ENCODE data around the gene WFIKKN1. TPM values are rescaled to one million over a fixed set of nuclear protein-coding genes. Genes with fewer than 3 reads are reported as not detected.

WFIKKN1 gene
- total and polyA plus RNA-seq, 2 experiments from 2014 or later = 3.5 to 6.8 TPM

GRCh38 chr16:595094-595528 is 35.7 kb upstream of the WFIKKN1 start (continued):
- no peak for TF ChIP-seq ETS1 (IDR thresholded peaks at IDR 0.05)
- no peak for TF ChIP-seq ZNF331 (CRISPR knock-in tag; IDR thresholded peaks at IDR 0.05; ENCODE audit: low read depth)
- TF ChIP-seq CREB1 (CRISPR knock-in tag; IDR thresholded peaks at IDR 0.05; ENCODE audit: low read depth) = no peak
- no peak for TF ChIP-seq POLR2AphosphoS5 (IDR thresholded peaks at IDR 0.05; ENCODE audit: low read depth)
- no peak for TF ChIP-seq JUNB (IDR thresholded peaks at IDR 0.05; ENCODE audit: unreplicated experiment)
- TF ChIP-seq STAT1 (IDR thresholded peaks at IDR 0.05; ENCODE audit: unreplicated experiment) = no peak
- TF ChIP-seq NANOG (IDR thresholded peaks at IDR 0.05; ENCODE audit: borderline replicate concordance) = no peak
- TF ChIP-seq ZNF114 (CRISPR knock-in tag; IDR thresholded peaks at IDR 0.05) = no peak
- TF ChIP-seq EZH2phosphoT487 (IDR thresholded peaks at IDR 0.05; ENCODE audit: unreplicated experiment) = no peak
- TF ChIP-seq CTCF (conservative IDR thresholded peaks at IDR 0.05; ENCODE audit: low read depth in 2 of 2) = no peak
- TF ChIP-seq REST (IDR thresholded peaks at IDR 0.05; ENCODE audit: unreplicated experiment) = no peak

GRCh38 chr16:595942-596735 is 34.6 kb upstream of the WFIKKN1 start:
- Mint-ChIP-seq H3K27me3 (ENCODE audit: insufficient read depth, low read depth, poor library complexity) (peaks cover 17% of the 10 kb centered on the region), H3K27ac (no peak overlapping the region), H3K9me3 (no peaks in the 10 kb centered on the region; the same call in 1 of the 3 replicates), H3K4me3 (no peak overlapping the region; the same call in 2 of the 3 replicates), H3K36me3 (ENCODE audit: low read depth) (peaks cover 16% of the 10 kb centered on the region), H3K4me1 (peaks cover 3% of the 10 kb centered on the region)
- H3K79me2 ChIP-seq (replicated peaks; ENCODE audit: insufficient read depth) = peaks cover 30% of the 10 kb centered on the region
- ATAC-seq = no peak
- H2AFZ ChIP-seq = no peak overlapping the region
- no peaks in the 10 kb centered on the region for H3K4me1 ChIP-seq (ENCODE audit: insufficient read depth)
- H4K20me1 ChIP-seq (replicated peaks; ENCODE audit: insufficient read depth) = peaks cover 15% of the 10 kb centered on the region
- H3K36me3 ChIP-seq (ENCODE audit: insufficient read depth) = no peaks in the 10 kb centered on the region
- no peak overlapping the region for H3K27ac ChIP-seq (ENCODE audit: low read depth)
- no peak overlapping the region for H3K4me3 ChIP-seq
- DNase-seq (ENCODE audit: low spot score) = no peak
- no peaks in the 10 kb centered on the region for H3K27me3 ChIP-seq (ENCODE audit: insufficient read depth)
- H3K9me2 ChIP-seq (ENCODE audit: insufficient read depth) = no peaks in the 10 kb centered on the region
- H3F3A ChIP-seq (replicated peaks; ENCODE audit: low read depth) = 0 out of 2 replicates have a peak, but pooled peaks cover 3% of the 10 kb centered on the region
- H3K4me2 ChIP-seq = no peak overlapping the region
- TF ChIP-seq ZNF331 (CRISPR knock-in tag; IDR thresholded peaks at IDR 0.05; ENCODE audit: low read depth) (no peak), POLR2AphosphoS5 (IDR thresholded peaks at IDR 0.05; ENCODE audit: low read depth) (no peak), STAT1 (IDR thresholded peaks at IDR 0.05; ENCODE audit: unreplicated experiment) (no peak), ZNF114 (CRISPR knock-in tag; IDR thresholded peaks at IDR 0.05) (no peak), EZH2phosphoT487 (IDR thresholded peaks at IDR 0.05; ENCODE audit: unreplicated experiment) (no peak), NANOG (IDR thresholded peaks at IDR 0.05; ENCODE audit: borderline replicate concordance) (no peak)

All from GM23338 (cell line).